SK-N-SH (cell line): ENCODE results near the gene OSCAR. TPM values are rescaled to one million over a fixed set of nuclear protein-coding genes. Genes with fewer than 3 reads are reported as not detected.

Experiments
- CTCF ChIA-PET: fragments of 300-600, 350-600 bp; formaldehyde crosslinking; extraction: SDS; loops from one replicate; lab custom pipeline; 2021; lab: Yijun Ruan, JAX
- POLR2A ChIA-PET: fragments of 350-600 bp; sonication (Branson Sonifier 250); formaldehyde crosslinking; extraction: SDS; loops from one replicate; lab custom pipeline; 2020; ENCODE audit warnings: antibody characterized with exemption, inconsistent platforms; lab: Yijun Ruan, JAX
- DNase-seq: peaks from one replicate; pipeline ENCODE4 v3.0.0; 2012
- H2AFZ ChIP-seq: fragments of 200-600 bp; sonication (generic); 2 replicates; pipeline ENCODE4 v1.8.1; 2016; ENCODE audit warnings: antibody characterized with exemption, mild to moderate bottlenecking, low read depth
- H3F3A ChIP-seq: fragments of 200-600 bp; sonication (generic); replicated peaks from 2 replicates; pipeline ENCODE3; 2016; ENCODE audit warnings: antibody characterized with exemption, mild to moderate bottlenecking; ENCODE audit not compliant: insufficient read depth
- H3K27ac ChIP-seq, 2 experiments: fragments of 200-500 bp in 1 of 2; fragments of 200-600 bp in 1 of 2; sonication (Bioruptor generic) in 1 of 2; sonication (generic), shearing (Covaris generic) in 1 of 2; 2 replicates each; pipeline versions ENCODE4 v1.5.1 to v1.6.1; 2014 to 2016; ENCODE audit warnings: low read depth in 2 of 2, inconsistent platforms in 1 of 2, low read length in 1 of 2, mild to moderate bottlenecking in 1 of 2, mixed read lengths in 1 of 2
- H3K27me3 ChIP-seq: fragments of 200-600 bp; sonication (generic), shearing (Covaris generic); 2 replicates; pipeline ENCODE4 v1.6.1; 2016; ENCODE audit warnings: mixed run types; ENCODE audit not compliant: insufficient read depth
- H3K36me3 ChIP-seq, 2 experiments: fragments of 200-500 bp in 1 of 2; fragments of 200-600 bp in 1 of 2; sonication (Bioruptor generic) in 1 of 2; sonication (generic) in 1 of 2; replicated peaks in 1 of 2; 2 replicates each; pipeline versions ENCODE3 to v1.5.1; 2014 to 2016; ENCODE audit warnings: low read length in 1 of 2, mild to moderate bottlenecking in 1 of 2; ENCODE audit not compliant: insufficient read depth in 2 of 2, control insufficient read depth in 1 of 2
- H3K4me1 ChIP-seq, 2 experiments: fragments of 200-500 bp in 1 of 2; fragments of 200-600 bp in 1 of 2; sonication (Bioruptor generic) in 1 of 2; sonication (generic), shearing (Covaris generic) in 1 of 2; 2 replicates each; pipeline versions ENCODE4 v1.5.1 to v1.6.1; 2014 to 2016; ENCODE audit warnings: low read depth in 1 of 2, low read length in 1 of 2, mixed run types in 1 of 2; ENCODE audit not compliant: insufficient read depth in 2 of 2, control insufficient read depth in 1 of 2
- H3K4me2 ChIP-seq: fragments of 200-600 bp; sonication (generic), shearing (Covaris generic); 2 replicates; pipeline ENCODE4 v1.6.1; 2017; ENCODE audit warnings: mixed run types
- H3K4me3 ChIP-seq, 2 experiments: fragments of 200-500 bp in 1 of 2; fragments of 200-600 bp in 1 of 2; sonication (Bioruptor generic) in 1 of 2; sonication (generic), shearing (Covaris generic) in 1 of 2; 2 replicates each; pipeline versions ENCODE4 v1.5.1 to v1.8.1; 2014 to 2016; ENCODE audit warnings: low read depth in 2 of 2, inconsistent platforms in 1 of 2, low read length in 1 of 2, mild to moderate bottlenecking in 1 of 2, mixed read lengths in 1 of 2, moderate library complexity in 1 of 2
- H3K79me2 ChIP-seq: fragments of 200-600 bp; sonication (generic); 2 replicates; pipeline ENCODE4 v1.8.1; 2017; ENCODE audit warnings: mild to moderate bottlenecking; ENCODE audit not compliant: insufficient read depth
- H3K9ac ChIP-seq: fragments of 200-600 bp; sonication (generic); 2 replicates; pipeline ENCODE4 v1.6.1; 2017; ENCODE audit warnings: mixed run types
- H3K9me2 ChIP-seq: fragments of 200-600 bp; sonication (generic); 2 replicates; pipeline ENCODE4 v1.6.1; 2017; ENCODE audit warnings: mixed run types
- H3K9me3 ChIP-seq: fragments of 200-600 bp; sonication (generic); 2 replicates; pipeline ENCODE4 v1.6.1; 2017; ENCODE audit warnings: mixed run types, mild to moderate bottlenecking, moderate library complexity
- H4K20me1 ChIP-seq: fragments of 200-600 bp; sonication (generic); 2 replicates; pipeline ENCODE4 v1.6.1; 2017; ENCODE audit warnings: mild to moderate bottlenecking, mixed run types; ENCODE audit not compliant: insufficient read depth
- CHD2 ChIP-seq: fragments of 150-350 bp; IDR thresholded peaks from 2 replicates; pipeline ENCODE4 v1.6.1; 2018; ENCODE audit warnings: low read length; ENCODE audit not compliant: partially characterized antibody
- CTCF ChIP-seq: fragments of 200-600 bp; sonication (generic); IDR thresholded peaks from 2 replicates; pipeline ENCODE4 v1.6.1; 2017; ENCODE audit warnings: antibody characterized with exemption, mild to moderate bottlenecking, moderate library complexity
- ELF1 ChIP-seq: IDR thresholded peaks from 2 replicates; pipeline ENCODE4 v1.4.0; 2012
- EP300 ChIP-seq, 2 experiments: IDR thresholded peaks; 2 replicates each; pipeline versions ENCODE4 v1.4.0 to v1.6.1; 2012; ENCODE audit warnings: borderline replicate concordance in 1 of 2, low read depth in 1 of 2, low read length in 1 of 2
- FOSL2 ChIP-seq: IDR thresholded peaks from 2 replicates; pipeline ENCODE4 v1.4.0; 2012; ENCODE audit warnings: low read depth, mild to moderate bottlenecking, moderate library complexity, borderline replicate concordance
- FOXJ3 ChIP-seq: sonication (generic); formaldehyde crosslinking; IDR thresholded peaks from 2 replicates; pipeline ENCODE4 v1.5.1; 2020; ENCODE audit warnings: mild to moderate bottlenecking, missing genetic modification reagents
- FOXM1 ChIP-seq: IDR thresholded peaks from 2 replicates; pipeline ENCODE4 v1.4.0; 2012; ENCODE audit warnings: low read depth, mild to moderate bottlenecking
- IRF3 ChIP-seq: fragments of 150-350 bp; IDR thresholded peaks from 2 replicates; pipeline ENCODE4 v1.6.1; 2016; ENCODE audit warnings: mild to moderate bottlenecking, low read depth, low read length
- MAX ChIP-seq: IDR thresholded peaks from 2 replicates; pipeline ENCODE4 v1.4.0; 2012; ENCODE audit warnings: low read depth
- MEF2A ChIP-seq: IDR thresholded peaks from 2 replicates; pipeline ENCODE4 v1.4.0; 2012; ENCODE audit warnings: low read depth, borderline replicate concordance
- MXI1 ChIP-seq: IDR thresholded peaks from 2 replicates; pipeline ENCODE4 v1.6.1; 2012; ENCODE audit warnings: mild to moderate bottlenecking, low read depth, low read length, improper control_type of control experiment
- NFIC ChIP-seq: IDR thresholded peaks from 2 replicates; pipeline ENCODE4 v1.4.0; 2012; ENCODE audit warnings: borderline replicate concordance
- NRF1 ChIP-seq: IDR thresholded peaks from 2 replicates; pipeline ENCODE4 v1.6.1; 2012; ENCODE audit warnings: low read depth, mild to moderate bottlenecking, low read length
- PBX3 ChIP-seq: IDR thresholded peaks from 2 replicates; pipeline ENCODE4; 2012
- POLR2AphosphoS5 ChIP-seq: IDR thresholded peaks from 2 replicates; pipeline ENCODE4 v1.6.1; 2012; ENCODE audit warnings: low read depth, low read length
- RAD21 ChIP-seq: IDR thresholded peaks from 2 replicates; pipeline ENCODE4 v1.6.1; 2012; ENCODE audit warnings: mild to moderate bottlenecking, low read length
- RCOR1 ChIP-seq: fragments of 150-350 bp; IDR thresholded peaks from 2 replicates; pipeline ENCODE4 v1.6.1; 2017; ENCODE audit warnings: antibody characterized with exemption, low read length
- RFX5 ChIP-seq: IDR thresholded peaks from 2 replicates; pipeline ENCODE4 v1.6.1; 2012; ENCODE audit warnings: mild to moderate bottlenecking, improper control_type of control experiment, low read length
- SMC3 ChIP-seq: IDR thresholded peaks from 2 replicates; pipeline ENCODE4 v1.6.1; 2012; ENCODE audit warnings: low read depth, low read length, improper control_type of control experiment
- TAF1 ChIP-seq: IDR thresholded peaks from 2 replicates; pipeline ENCODE4 v1.6.1; 2012; ENCODE audit warnings: low read depth, mild to moderate bottlenecking, low read length, moderate library complexity, borderline replicate concordance
- TCF12 ChIP-seq: IDR thresholded peaks from 2 replicates; pipeline ENCODE4 v1.4.0; 2012
- TEAD4 ChIP-seq: IDR thresholded peaks from 2 replicates; pipeline ENCODE4 v1.4.0; 2012; ENCODE audit warnings: mild to moderate bottlenecking, borderline replicate concordance; ENCODE audit not compliant: insufficient read depth
- USF1 ChIP-seq: IDR thresholded peaks from 2 replicates; pipeline ENCODE4 v1.4.0; 2012; ENCODE audit warnings: low read depth, borderline replicate concordance
- USF2 ChIP-seq: fragments of 150-350 bp; IDR thresholded peaks from 2 replicates; pipeline ENCODE4 v1.6.1; 2017; ENCODE audit warnings: antibody characterized with exemption, low read length, low read depth, borderline replicate concordance
- WGBS: methylation state at CpG from one replicate; pipeline ENCODE4 v1.1.6; 2017; ENCODE audit warnings: low lambda C conversion rate; 5-methylcytosine and 5-hydroxymethylcytosine counted together
- polyA plus RNA-seq, 3 experiments: library from polyadenylated mRNA; depleted of rRNA; stranded (reverse); fragments of >200 nt; gene quantifications; 2 replicates each; pipeline ENCODE4 v1.2.3, GENCODE V29; 2012

OSCAR gene
- polyA plus RNA-seq, 1 of the 3 experiments (the other 2 are of a cell fraction) = 1.2 TPM

GRCh38 chr19:54115109-54116063 is 14.8 kb upstream of the OSCAR start, which contains the start of the genes PRPF31 and TFPT:
Gene PRPF31, plus strand, starts transcription at chr19:54115754. Its CDS starts 2,525 bp downstream, at chr19:54118279.
Gene TFPT, minus strand, starts transcription at chr19:54115657. Its CDS starts 388 bp downstream, at chr19:54115269.
- peak within 1 kb of the TSS; percentile 93 for H3K4me2 ChIP-seq
- H3K9ac ChIP-seq = peak within 1 kb of the TSS; percentile 80
- no peaks in the 10 kb centered on the region for H3F3A ChIP-seq
- peak; percentile 94 for DNase-seq
- under 1% methylated on average over 59 of the region's 60 CpGs for WGBS
- no peaks in the 10 kb centered on the region for H4K20me1 ChIP-seq
- peak within 1 kb of the TSS; percentile 84 for H2AFZ ChIP-seq
- peaks cover 19 to 23% of the 10 kb centered on the region in 2 experiments for H3K36me3 ChIP-seq
- H3K9me3 ChIP-seq = no peaks in the 10 kb centered on the region
- H3K9me2 ChIP-seq = no peaks in the 10 kb centered on the region
- peak within 1 kb of the TSS; percentile 74 to 78 for H3K4me3 ChIP-seq
- no peaks in the 10 kb centered on the region for H3K27me3 ChIP-seq
- H3K79me2 ChIP-seq = peaks cover 49% of the 10 kb centered on the region
- H3K27ac ChIP-seq = peak within 1 kb of the TSS; percentile 77 to 92
- ChIA-PET CTCF (interaction anchor here (1.4 kb wide), 1 partner anchor 45 kb away, joined by 4 read pairs; the partner anchor contains the start of gene LENG1), POLR2A (interaction anchor here (0.5 to 3.0 kb wide), 11 partner anchors 9 to 1483 kb away, joined by 3 to 30 read pairs (median 3); partner anchors contain the start of genes CNOT3, MYADM and RPS9)
- peaks cover 0 to 14% of the 10 kb centered on the region in 2 experiments; a peak in 1 of 4 replicates for H3K4me1 ChIP-seq
- TF ChIP-seq NRF1 (no peak), CTCF (no peak), MAX (peak; percentile 92), FOXM1 (no peak), NFIC (no peak; the same call in 1 of the 2 replicates), USF1 (no peak), RFX5 (no peak), ELF1 (peak; percentile 73), POLR2AphosphoS5 (peak; percentile 91), TCF12 (peak; percentile 56; the same call in 1 of the 2 replicates), USF2 (no peak), TAF1 (peak; percentile 57; the same call in 1 of the 2 replicates), EP300 (IDR thresholded peaks at IDR 0.05; ENCODE audit: borderline replicate concordance in 1 of 2, low read depth in 1 of 2, low read length in 1 of 2) (peak in 1 of 2 experiments; percentile 37; a peak in 1 of 4 replicates), CHD2 (peak; percentile 97), SMC3 (no peak), RAD21 (no peak), MEF2A (no peak), RCOR1 (no peak), FOXJ3 (CRISPR knock-in tag) (peak; percentile 52; the same call in 1 of the 2 replicates), PBX3 (peak; percentile 15; the same call in 1 of the 2 replicates), IRF3 (0 out of 2 replicates have a peak, but pooled peaks have one; percentile 31), FOSL2 (no peak), MXI1 (peak; percentile 94), TEAD4 (no peak)
